DMS153 (cell line): ENCODE measurements around the gene ALG6.
"Not testable (repeated sequence)": the region's sequence is repeated elsewhere in the genome, so short reads cannot be mapped to it uniquely, and the experiment has no call there.

Source experiments
- DNase-seq: peaks from one replicate; lab custom pipeline; 2025; lab: John Stamatoyannopoulos, UW

Gene ALG6

DNA sequence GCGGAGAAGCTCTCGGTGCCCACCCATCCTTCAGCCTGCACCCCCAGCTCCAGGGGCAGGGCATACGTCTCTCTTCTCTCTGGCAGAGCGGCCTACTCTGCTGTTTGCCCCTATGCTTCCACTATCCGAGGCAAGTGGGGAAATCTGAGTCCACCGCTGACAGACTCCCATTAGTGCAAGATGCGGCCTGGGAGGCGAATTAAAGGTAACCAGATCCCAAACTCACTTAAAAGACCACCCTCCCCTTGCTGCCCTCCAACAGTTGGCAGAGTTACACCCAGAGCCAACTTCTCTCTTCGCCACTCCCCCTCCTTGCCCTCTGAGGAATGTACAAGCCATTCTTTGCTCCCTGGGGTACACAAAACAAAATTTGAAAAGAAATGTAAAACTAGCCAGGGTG is 38.6 kb upstream of the ALG6 start:
- DNase-seq, result no peak

DNA sequence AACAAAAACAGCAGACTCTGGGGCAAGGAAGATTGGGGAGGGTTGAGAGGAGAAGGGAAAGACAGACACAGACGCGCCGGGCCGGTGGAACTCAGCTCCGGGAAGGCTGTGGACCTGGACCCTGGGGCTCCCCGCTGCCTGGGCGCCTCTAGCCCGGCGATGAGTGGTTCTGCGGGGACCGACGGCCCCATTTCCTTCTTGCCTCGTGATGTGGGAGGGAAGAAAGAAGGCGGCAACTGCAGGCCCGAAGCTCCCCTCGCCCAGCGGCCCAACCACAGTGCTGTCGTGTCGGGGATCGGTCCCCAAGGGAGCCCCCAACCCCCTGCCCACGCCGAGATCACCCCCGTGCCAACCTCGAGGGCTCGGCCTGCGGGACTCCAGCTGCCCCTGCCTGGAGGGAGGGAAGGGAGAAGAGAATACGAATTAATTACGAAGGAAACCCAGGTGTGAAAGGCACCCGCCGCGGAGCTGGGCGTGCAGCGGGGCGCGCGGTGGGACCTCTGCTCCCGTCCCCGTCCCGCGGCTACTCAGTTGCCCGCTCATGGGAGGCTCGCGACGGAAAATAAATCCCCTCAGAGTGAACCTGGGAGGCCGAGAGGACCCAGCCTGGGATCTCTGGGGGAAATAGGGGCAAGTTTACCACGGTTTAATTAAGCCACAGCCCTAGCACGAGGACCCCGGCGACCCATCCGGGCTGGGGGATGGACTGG is 37.7 kb upstream of the ALG6 start:
- DNase-seq, result no peak

GRCh38 chr1:63330331-63330916 is 37.0 kb upstream of the ALG6 start:
- no peak for DNase-seq

- no peak for DNase-seq
Observed at GRCh38 chr1:63342402-63342801, 25.0 kb upstream of the ALG6 start.

- no peak for DNase-seq
Observed at GRCh38 chr1:63343922-63344321, 23.5 kb upstream of the ALG6 start.

GRCh38 chr1:63350320-63350719 is 17.1 kb upstream of the ALG6 start:
- DNase-seq, result no peak

- no peak for DNase-seq
Observed at GRCh38 chr1:63352736-63353135, 14.7 kb upstream of the ALG6 start.

GRCh38 chr1:63356234-63356633 is 11.2 kb upstream of the ALG6 start:
- DNase-seq, result not testable (repeated sequence)

- DNase-seq, result no peak
Observed at GRCh38 chr1:63359561-63359960, 7.9 kb upstream of the ALG6 start.

DNA sequence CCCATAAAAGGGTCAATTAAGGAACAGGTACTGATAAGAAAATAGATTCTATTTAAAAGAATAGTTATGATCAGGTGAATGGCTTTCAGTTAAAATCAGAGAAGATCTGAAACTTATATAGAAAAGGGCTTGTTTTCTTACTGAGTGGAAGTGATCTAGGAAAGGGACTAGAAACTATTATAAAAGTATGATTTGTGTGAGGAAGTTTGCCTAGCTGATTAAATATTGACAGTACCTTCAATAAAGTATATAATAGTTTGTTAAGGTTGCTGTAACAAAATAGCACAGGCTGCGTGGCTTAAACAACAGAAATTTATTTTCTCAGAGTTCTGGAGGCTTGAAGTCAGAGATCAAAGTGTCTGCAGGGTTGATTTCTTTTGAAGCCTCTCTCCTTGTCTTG is 5.4 kb upstream of the ALG6 start:
- no peak for DNase-seq

DNA sequence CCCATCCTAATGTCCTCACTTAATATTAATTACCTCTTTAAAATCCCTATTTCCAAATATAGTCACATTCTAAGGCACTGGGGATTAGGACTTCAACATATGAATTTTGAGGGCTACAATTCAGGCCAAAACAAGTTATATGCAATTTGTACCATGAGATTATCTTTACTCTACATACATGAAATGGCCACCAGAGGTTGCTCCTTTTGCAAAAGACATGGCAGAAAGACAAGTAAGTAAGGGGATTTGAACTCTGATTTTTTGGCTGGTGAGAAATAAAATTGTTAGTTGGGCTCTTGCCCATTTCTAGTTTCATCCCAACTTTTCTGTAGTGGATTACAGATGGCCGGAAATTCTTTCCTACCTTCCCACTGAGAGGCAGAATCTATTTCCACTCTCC is 4.8 kb upstream of the ALG6 start:
- DNase-seq, result no peak

- DNase-seq, result no peak
Observed at GRCh38 chr1:63363014-63363413, 4.4 kb upstream of the ALG6 start.

- no peak for DNase-seq
Observed at GRCh38 chr1:63366908-63367214, 566 bp upstream of the ALG6 start.

DNA sequence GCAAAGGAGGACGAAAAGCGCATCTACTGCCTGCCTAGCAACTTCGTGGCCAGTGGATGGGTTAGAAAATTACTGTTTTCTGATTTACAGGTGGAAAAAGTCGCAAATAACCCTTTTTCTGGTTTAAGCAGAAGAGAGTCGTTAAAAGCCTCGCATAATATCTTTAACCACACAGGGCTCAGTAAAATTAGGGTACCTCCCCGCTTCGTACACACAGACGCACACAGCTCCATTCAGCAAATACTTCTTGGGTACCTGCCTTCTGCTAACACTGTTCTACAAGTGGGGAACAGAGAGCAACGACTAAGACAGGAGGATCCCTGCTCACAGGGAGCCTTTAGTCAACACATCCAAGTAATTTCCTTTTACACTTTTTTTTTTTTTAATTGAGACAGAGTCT is 704 bp downstream of the ALG6 start:
- no peak for DNase-seq

- DNase-seq, result no peak
Observed at GRCh38 chr1:63379583-63379982, 12.2 kb downstream of the ALG6 start.

- no peak for DNase-seq
Observed at GRCh38 chr1:63381741-63382140, 14.3 kb downstream of the ALG6 start.

GRCh38 chr1:63401945-63402344 is 34.5 kb downstream of the ALG6 start:
- DNase-seq, result no peak

GRCh38 chr1:63403386-63403785 is 36.0 kb downstream of the ALG6 start:
- DNase-seq, result no peak

- DNase-seq, result no peak
Observed at GRCh38 chr1:63405021-63405420, 37.6 kb downstream of the ALG6 start.

DNA sequence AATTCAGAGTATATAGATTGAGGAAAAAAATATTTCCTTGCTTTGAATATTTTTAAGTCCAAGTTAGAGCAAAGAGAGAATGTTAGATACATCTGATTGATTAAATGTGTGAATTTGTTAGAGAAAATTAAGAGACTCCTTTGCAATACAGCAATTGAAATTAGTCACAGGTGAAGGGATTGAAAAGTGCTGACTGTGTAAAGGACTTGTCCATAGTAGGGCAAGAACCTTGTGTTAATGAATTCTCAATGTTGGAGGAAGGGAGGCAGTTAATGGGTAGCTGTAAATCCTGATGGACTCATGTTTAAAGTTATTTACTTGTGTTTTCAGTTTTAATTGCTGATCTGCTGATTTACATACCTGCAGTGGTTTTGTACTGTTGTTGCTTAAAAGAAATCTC is 38.6 kb downstream of the ALG6 start:
- no peak for DNase-seq

DNA sequence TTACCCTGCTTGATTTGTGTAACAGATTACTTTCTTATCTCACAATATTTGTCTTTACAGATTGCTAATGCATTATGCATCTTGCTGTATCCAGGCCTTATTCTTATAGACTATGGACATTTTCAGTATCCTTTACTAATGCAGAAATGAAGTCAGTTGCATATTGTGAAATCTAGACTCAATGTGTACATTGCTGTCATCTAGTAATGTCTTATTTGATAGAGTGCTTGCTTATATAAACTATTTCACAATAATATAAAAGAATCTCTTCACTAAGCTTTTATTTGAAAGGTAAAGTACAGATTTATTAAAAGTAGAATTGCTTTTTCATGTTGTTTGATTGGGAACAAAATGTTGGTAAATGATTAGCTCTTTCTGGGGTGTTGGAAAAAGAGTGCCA is 39.6 kb downstream of the ALG6 start:
- DNase-seq, result no peak

GRCh38 chr1:63408331-63408730 is 40.9 kb downstream of the ALG6 start:
- DNase-seq, result no peak

DNA sequence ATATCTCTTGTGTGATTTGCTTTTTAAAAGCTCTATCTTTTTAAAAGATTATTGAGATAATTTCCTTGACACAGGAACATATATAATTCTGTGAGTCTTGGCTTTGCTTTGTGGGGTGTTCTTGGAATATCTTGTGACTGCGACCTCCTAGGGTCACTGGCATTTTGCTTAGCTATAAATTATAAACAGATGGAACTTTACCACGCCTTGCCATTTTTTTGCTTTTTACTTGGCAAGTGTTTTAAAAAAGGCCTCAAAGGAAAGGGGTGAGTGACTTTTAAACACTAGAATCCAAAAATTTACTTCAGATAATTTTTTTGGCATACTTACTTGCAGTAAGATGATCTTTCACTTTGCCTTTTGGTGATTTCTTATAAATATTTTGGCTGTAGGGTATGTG is 43.6 kb downstream of the ALG6 start:
- DNase-seq, result no peak

DNA sequence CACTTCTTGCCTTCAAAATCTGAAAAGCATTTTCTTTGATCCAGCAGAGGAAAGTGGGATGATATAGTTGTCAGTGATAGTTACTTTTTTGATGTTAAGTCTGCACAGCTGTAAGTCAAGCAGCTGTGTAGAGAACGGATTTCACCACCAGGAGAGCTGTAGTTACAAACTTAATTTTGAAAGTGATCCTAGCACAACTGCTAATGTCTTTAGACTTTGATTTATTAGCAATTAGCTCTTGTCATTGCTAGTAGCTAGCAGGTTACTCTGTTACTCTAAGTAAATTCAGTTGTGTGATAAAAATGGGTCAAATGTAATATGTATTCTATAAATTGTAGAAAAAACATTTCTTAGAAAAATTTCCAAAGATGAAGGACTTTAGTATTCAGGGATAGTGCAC is 46.0 kb downstream of the ALG6 start:
- no peak for DNase-seq
